WTC11 (cell line): ENCODE measurements around the gene EXOC3L2. TPM values are rescaled to one million over a fixed set of nuclear protein-coding genes. Genes with fewer than 3 reads are reported as not detected.

Source experiments
- ATAC-seq: fragments of 200-7000 bp; cut with Tn5 transposase; 2 replicates; pipeline ENCODE4 v1.10.0; 2021; ENCODE audit warnings: mild to moderate bottlenecking, moderate library complexity
- CTCF ChIA-PET: fragments of 300-600 bp; sonication (Branson Sonifier 250); formaldehyde crosslinking; loops from one replicate; lab custom pipeline; 2021; ENCODE audit warnings: antibody characterized with exemption; lab: Charles Lee
- POLR2A ChIA-PET: fragments of 350-600 bp; sonication (Branson Sonifier 250); formaldehyde crosslinking; loops from one replicate; lab custom pipeline; 2021; ENCODE audit warnings: antibody characterized with exemption; lab: Charles Lee
- DNase-seq: peaks from one replicate; pipeline ENCODE4 v3.0.0; 2021; ENCODE audit warnings: low spot score
- H3K27ac Mint-ChIP-seq: 2 replicates; pipeline ENCODE4 v1.8.0; 2021; ENCODE audit warnings: mixed read lengths
- H3K27me3 Mint-ChIP-seq: 2 replicates; pipeline ENCODE4 v1.8.0; 2021; ENCODE audit warnings: low read depth, mild to moderate bottlenecking, moderate library complexity, mixed read lengths
- H3K36me3 Mint-ChIP-seq: 2 replicates; pipeline ENCODE4 v1.8.0; 2021; ENCODE audit warnings: mixed read lengths
- H3K4me1 Mint-ChIP-seq: 2 replicates; pipeline ENCODE4 v1.8.0; 2022; ENCODE audit warnings: mixed read lengths
- H3K4me3 Mint-ChIP-seq: 2 replicates; pipeline ENCODE4 v1.8.0; 2021; ENCODE audit warnings: mild to moderate bottlenecking, moderate library complexity, mixed read lengths
- H3K9me3 Mint-ChIP-seq: 2 replicates; pipeline ENCODE4 v1.8.0; 2021; ENCODE audit warnings: mixed read lengths
- ARID4B ChIP-seq: sonication (generic); formaldehyde crosslinking; IDR thresholded peaks from 2 replicates; pipeline ENCODE4 v1.8.0; 2023; ENCODE audit warnings: missing genetic modification reagents, mild to moderate bottlenecking, borderline replicate concordance
- CDX4 ChIP-seq: fragments of 250-450 bp; sonication (Bioruptor Pico); IDR thresholded peaks from 2 replicates; pipeline ENCODE4 v1.9.0; 2021; ENCODE audit warnings: moderate library complexity, mild to moderate bottlenecking, inconsistent platforms, borderline replicate concordance
- E2F4 ChIP-seq: sonication (generic); formaldehyde crosslinking; IDR thresholded peaks from 2 replicates; pipeline ENCODE4 v1.8.1; 2022; ENCODE audit warnings: low read depth, mild to moderate bottlenecking, moderate library complexity, missing genetic modification reagents, borderline replicate concordance
- ERG ChIP-seq: fragments of 250-450 bp; sonication (Bioruptor Pico); IDR thresholded peaks from 2 replicates; pipeline ENCODE4 v1.8.0; 2021; ENCODE audit warnings: mild to moderate bottlenecking
- FOXJ3 ChIP-seq: sonication (generic); formaldehyde crosslinking; IDR thresholded peaks from 2 replicates; pipeline ENCODE4 v1.9.0; 2021; ENCODE audit warnings: missing genetic modification reagents, mild to moderate bottlenecking, borderline replicate concordance
- FOXP1 ChIP-seq: sonication (generic); formaldehyde crosslinking; IDR thresholded peaks from 2 replicates; pipeline ENCODE4 v1.8.0; 2022; ENCODE audit warnings: missing genetic modification reagents, mild to moderate bottlenecking, moderate library complexity, borderline replicate concordance
- JUN ChIP-seq: sonication (generic); formaldehyde crosslinking; IDR thresholded peaks from 2 replicates; pipeline ENCODE4 v1.8.0; 2023; ENCODE audit warnings: mild to moderate bottlenecking, missing genetic modification reagents
- MLX ChIP-seq: sonication (generic); formaldehyde crosslinking; IDR thresholded peaks from 2 replicates; pipeline ENCODE4 v1.8.1; 2023; ENCODE audit warnings: mild to moderate bottlenecking, missing genetic modification reagents, moderate library complexity
- NFE2L1 ChIP-seq: sonication (generic); formaldehyde crosslinking; IDR thresholded peaks from 2 replicates; pipeline ENCODE4 v1.8.1; 2023; ENCODE audit warnings: missing genetic modification reagents
- PRRX2 ChIP-seq: fragments of 250-450 bp; sonication (Bioruptor Pico); IDR thresholded peaks from 2 replicates; pipeline ENCODE4 v1.8.0; 2021; ENCODE audit warnings: mild to moderate bottlenecking
- SP1 ChIP-seq: sonication (generic); formaldehyde crosslinking; conservative IDR thresholded peaks from 2 replicates; pipeline ENCODE4 v1.8.1; 2022; ENCODE audit warnings: missing genetic modification reagents
- ZBTB21 ChIP-seq: sonication (generic); formaldehyde crosslinking; IDR thresholded peaks from 2 replicates; pipeline ENCODE4 v1.8.1; 2023; ENCODE audit warnings: mild to moderate bottlenecking, missing genetic modification reagents, borderline replicate concordance
- ZNF121 ChIP-seq: sonication (generic); formaldehyde crosslinking; IDR thresholded peaks from 2 replicates; pipeline ENCODE4 v1.8.0; 2023; ENCODE audit warnings: missing genetic modification reagents
- ZNF281 ChIP-seq: sonication (generic); formaldehyde crosslinking; IDR thresholded peaks from 2 replicates; pipeline ENCODE4 v1.8.0; 2023; ENCODE audit warnings: mild to moderate bottlenecking, missing genetic modification reagents
- ZNF512 ChIP-seq: sonication (generic); formaldehyde crosslinking; IDR thresholded peaks from 2 replicates; pipeline ENCODE4 v1.8.1; 2022; ENCODE audit warnings: missing genetic modification reagents, borderline replicate concordance
- total RNA-seq: library from RNA; stranded (reverse); gene quantifications from 3 replicates; pipeline ENCODE4 v1.2.3, GENCODE V29; 2021

The EXOC3L2 gene
- total RNA-seq, 1 experiment from 2014 or later = 2.7 TPM

- CTCF ChIA-PET = no interaction called here
- POLR2A ChIA-PET = no interaction called here
- Mint-ChIP-seq H3K36me3 (peaks cover 27% of the 10 kb centered on the region), H3K4me3 (no peak overlapping the region), H3K4me1 (no peaks in the 10 kb centered on the region), H3K27ac (no peak overlapping the region), H3K9me3 (no peaks in the 10 kb centered on the region), H3K27me3 (no peaks in the 10 kb centered on the region)
- ATAC-seq (no peak), DNase-seq (no peak)
- TF ChIP-seq SP1 (CRISPR knock-in tag) = no peak
- no peak for TF ChIP-seq ZBTB21
- no peak for TF ChIP-seq FOXP1
- TF ChIP-seq ZNF512 (CRISPR knock-in tag) = no peak
- no peak for TF ChIP-seq E2F4 (CRISPR knock-in tag)
- no peak for TF ChIP-seq FOXJ3 (CRISPR knock-in tag)
- no peak for TF ChIP-seq ERG (CRISPR knock-in tag)
- no peak for TF ChIP-seq ZNF281 (CRISPR knock-in tag)
- TF ChIP-seq MLX = no peak
- TF ChIP-seq JUN (CRISPR knock-in tag) = no peak
- no peak for TF ChIP-seq ZNF121
- no peak for TF ChIP-seq PRRX2 (CRISPR knock-in tag)
- no peak for TF ChIP-seq CDX4 (CRISPR knock-in tag)
- no peak for TF ChIP-seq NFE2L1
- TF ChIP-seq ARID4B = no peak
Observed at GRCh38 chr19:45276284-45276687, 31.1 kb upstream of the EXOC3L2 start.
